IPS-18a (cell line): Measurements from ENCODE around the gene CFAP161.

Experiments
- H3K27ac ChIP-seq: one replicate; pipeline ENCODE4 v1.5.1; 2013; ENCODE audit warnings: low read length
- H3K27me3 ChIP-seq: one replicate; pipeline ENCODE4 v1.6.1; 2013; ENCODE audit warnings: mild to moderate bottlenecking, low read length; ENCODE audit not compliant: control insufficient read depth, insufficient read depth
- H3K36me3 ChIP-seq: one replicate; pipeline ENCODE4 v1.6.1; 2013; ENCODE audit warnings: low read depth, low read length; ENCODE audit not compliant: control insufficient read depth
- H3K4me1 ChIP-seq: one replicate; pipeline ENCODE4 v1.6.1; 2013; ENCODE audit warnings: low read depth, low read length; ENCODE audit not compliant: control insufficient read depth
- H3K4me3 ChIP-seq: one replicate; pipeline ENCODE4 v1.5.1; 2013; ENCODE audit warnings: low read length
- H3K9ac ChIP-seq: one replicate; pipeline ENCODE4 v1.6.1; 2013; ENCODE audit warnings: mild to moderate bottlenecking, low read length, moderate library complexity
- H3K9me3 ChIP-seq: one replicate; pipeline ENCODE4 v1.6.1; 2013; ENCODE audit warnings: low read depth, low read length; ENCODE audit not compliant: control insufficient read depth

The CFAP161 gene

DNA sequence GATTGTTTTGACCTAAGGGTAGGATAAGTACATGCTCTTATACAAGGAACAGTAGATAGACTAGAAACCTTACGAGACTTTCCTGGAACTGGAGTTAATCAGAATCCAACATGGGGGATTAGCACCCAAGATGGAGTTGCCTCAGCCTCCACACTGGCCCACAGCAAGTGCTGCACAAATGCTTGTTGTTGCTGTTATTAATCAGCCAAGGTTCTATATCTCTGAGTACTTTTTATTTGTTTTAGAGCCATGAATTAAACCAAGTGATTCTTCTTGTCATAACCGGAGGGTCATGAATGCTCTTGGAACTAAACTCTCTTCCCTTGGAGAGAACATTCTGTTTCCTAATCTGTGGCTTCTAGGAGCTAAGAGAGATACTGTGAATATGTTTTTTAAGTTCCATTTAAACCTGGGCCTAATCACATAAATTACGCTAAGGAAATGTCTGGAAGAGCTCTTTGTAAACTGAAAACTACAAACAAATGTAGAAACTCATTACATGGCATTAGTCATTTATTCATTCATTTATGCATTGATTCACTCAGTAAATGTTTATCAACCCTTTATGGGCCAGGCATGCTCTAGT is 56.9 kb downstream of the CFAP161 start:
- Histone ChIP-seq H3K9ac (no peak overlapping the region), H3K9me3 (no peaks in the 10 kb centered on the region), H3K36me3 (no peaks in the 10 kb centered on the region), H3K4me3 (no peak overlapping the region), H3K27me3 (no peaks in the 10 kb centered on the region), H3K4me1 (no peaks in the 10 kb centered on the region), H3K27ac (no peak overlapping the region)

DNA sequence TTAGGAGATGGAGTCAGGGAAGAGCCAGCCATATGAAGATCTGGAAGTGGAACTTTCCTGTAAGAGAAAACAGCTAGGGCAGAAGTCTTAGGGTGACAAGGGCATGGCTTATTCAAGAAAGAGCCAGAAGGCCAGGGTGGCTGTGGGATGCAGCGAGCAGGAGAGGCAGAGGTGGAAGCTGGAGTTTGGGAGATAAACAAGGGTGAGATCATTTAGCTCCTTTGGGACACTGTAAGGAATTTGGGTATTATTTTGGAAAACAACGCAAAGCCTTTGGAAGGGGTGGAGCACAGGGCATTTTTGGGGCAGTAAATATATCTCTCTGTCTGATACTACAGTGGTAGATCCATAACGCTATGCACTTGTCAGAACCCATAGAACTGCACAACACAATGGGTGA is 57.6 kb downstream of the CFAP161 start:
- Histone ChIP-seq H3K4me1 (no peaks in the 10 kb centered on the region), H3K36me3 (no peaks in the 10 kb centered on the region), H3K4me3 (no peak overlapping the region), H3K27me3 (no peaks in the 10 kb centered on the region), H3K27ac (no peak overlapping the region), H3K9ac (no peak overlapping the region), H3K9me3 (no peaks in the 10 kb centered on the region)

DNA sequence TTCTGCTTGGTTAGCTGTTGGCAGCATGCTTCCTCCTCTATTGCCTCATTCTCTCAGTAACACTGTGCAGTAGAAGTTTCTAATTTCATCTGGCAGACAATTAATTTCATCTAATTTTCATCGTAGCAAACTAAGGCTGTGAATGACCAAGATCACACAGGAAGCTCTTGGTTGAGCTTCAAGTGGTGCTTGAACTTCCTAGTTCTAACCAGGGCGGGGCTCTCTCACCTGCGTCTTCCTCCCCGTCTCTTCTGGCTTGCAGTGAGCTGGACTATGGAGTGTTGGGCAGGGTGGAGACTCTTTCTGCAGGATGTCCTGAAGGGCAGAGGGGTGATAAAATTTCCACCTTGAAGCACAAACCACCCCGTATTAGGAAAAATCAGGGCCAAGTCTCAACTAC is 60.7 kb downstream of the CFAP161 start:
- Histone ChIP-seq H3K9ac (no peak overlapping the region), H3K9me3 (no peaks in the 10 kb centered on the region), H3K4me3 (no peak overlapping the region), H3K36me3 (no peaks in the 10 kb centered on the region), H3K27ac (no peak overlapping the region), H3K27me3 (no peaks in the 10 kb centered on the region), H3K4me1 (no peaks in the 10 kb centered on the region)

DNA sequence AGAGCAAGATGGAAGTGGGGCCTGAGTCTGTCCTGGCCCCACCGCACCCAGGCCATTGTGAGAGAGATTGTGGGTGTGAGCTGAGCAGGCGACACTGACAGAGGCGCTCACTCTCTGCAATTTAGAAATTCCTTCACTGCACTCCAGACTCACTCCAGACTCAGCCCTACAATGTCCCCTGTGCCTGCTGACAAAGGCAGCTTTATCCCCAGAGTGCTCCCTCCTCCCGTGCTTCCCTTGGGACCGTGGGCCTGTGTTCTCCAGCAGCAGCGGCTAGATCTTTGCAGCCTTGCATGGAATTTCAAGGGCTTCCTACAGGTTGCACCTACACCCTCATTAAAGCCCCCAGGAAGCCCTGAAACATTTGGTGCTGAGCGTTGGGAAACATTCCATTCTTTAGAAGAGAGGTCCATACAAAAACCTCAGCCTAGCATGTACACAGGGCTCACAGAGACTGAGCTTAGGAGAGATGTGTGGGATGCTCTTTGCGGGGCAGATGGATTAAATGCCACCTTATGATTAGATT is 61.3 kb downstream of the CFAP161 start:
- no peaks in the 10 kb centered on the region for H3K36me3 ChIP-seq
- no peak overlapping the region for H3K9ac ChIP-seq
- H3K4me3 ChIP-seq = no peak overlapping the region
- no peaks in the 10 kb centered on the region for H3K4me1 ChIP-seq
- no peaks in the 10 kb centered on the region for H3K27me3 ChIP-seq
- H3K9me3 ChIP-seq = no peaks in the 10 kb centered on the region
- H3K27ac ChIP-seq = no peak overlapping the region

DNA sequence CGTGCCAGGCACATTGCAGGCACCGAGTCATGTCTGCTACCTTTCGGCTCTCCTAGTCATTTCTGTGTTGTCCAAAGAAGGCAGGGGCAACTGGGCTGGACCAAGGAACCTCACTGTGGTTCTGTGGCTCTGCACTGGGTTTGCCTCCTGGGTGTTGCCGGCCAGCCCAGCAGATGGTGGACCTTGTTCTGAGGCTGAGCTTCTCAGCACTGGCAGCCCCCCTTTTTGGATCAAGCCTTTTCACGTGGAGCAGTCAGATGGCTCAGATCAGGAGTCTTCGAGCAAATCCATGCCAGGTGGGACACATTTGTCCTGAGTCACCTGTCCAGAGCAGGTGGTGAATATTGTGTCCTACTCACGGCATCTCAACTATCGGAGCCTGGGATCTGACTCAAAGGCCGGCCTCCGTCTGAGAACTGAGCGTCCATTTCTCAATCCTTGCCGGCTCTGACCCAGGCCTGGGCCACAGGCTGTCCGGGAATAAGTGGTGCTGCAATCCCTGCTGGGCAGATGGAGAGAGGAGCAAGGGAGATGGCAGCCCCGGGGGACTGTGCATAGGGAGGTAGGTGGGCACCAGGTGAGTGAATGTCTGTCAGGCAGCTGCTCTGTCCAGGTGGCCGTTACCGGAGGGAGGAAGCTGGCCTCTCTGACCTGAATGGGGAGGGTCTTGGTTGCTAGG is 62.6 kb downstream of the CFAP161 start, which contains the start of gene IL16:
Gene IL16 (plus strand): TSS at position 304 of the 679 bp plus-strand sequence. CDS start 28,521 bp downstream, outside the sequence.
- Histone ChIP-seq H3K9ac (no peak within 1 kb of the TSS), H3K4me3 (no peak within 1 kb of the TSS), H3K27ac (no peak within 1 kb of the TSS), H3K36me3 (no peaks in the 10 kb centered on the region), H3K9me3 (no peaks in the 10 kb centered on the region), H3K27me3 (no peaks in the 10 kb centered on the region), H3K4me1 (no peaks in the 10 kb centered on the region)

DNA sequence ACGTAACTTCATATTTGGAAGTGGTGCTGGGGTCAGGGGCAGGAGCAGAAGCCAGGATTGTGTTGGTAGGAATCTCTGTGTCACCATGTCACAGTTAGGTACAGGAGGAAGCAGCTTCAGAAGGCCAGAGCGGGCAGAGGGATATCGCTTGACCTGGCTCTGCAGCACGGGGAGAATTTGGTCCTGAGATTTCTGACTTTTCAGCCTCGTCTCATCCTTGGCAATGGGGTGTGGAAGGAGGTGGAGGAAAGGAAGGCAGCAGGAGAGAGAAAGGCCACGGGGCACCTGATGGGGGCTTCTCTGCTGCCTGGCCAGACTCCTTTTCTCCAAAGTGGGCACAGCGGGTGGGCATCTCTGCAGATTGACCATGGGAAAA is 63.2 kb downstream of the CFAP161 start:
- Histone ChIP-seq H3K4me1 (no peaks in the 10 kb centered on the region), H3K4me3 (no peak overlapping the region), H3K36me3 (no peaks in the 10 kb centered on the region)

DNA sequence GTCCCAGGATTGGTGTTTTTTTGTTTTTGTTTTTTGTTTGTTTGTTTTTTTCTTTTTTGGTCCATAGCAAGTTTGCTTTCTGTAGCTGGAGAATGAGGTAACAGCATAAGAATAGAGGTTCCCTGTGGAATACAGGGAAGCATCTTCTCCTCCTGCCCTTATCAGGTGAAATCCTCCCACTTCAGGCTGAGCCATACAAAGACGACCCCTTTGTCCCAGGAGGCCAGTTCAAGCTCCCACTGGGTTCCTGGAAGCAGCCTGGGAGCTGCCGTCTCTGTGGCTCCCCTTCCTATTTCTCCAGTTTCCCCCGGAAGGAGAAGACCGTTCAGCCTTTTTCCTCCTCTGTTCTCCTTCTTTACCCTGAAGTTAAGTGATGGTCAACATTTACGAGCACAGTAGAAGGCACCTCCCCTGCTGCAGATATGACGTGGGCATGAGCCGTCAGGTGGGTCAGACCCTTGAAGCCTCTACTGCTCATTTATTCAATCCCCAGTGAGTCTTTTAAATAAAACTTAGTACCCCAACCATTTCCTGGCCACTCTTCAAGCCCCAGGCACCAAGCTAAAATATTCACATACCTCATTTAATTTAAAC is 63.7 kb downstream of the CFAP161 start:
- H3K27me3 ChIP-seq = no peaks in the 10 kb centered on the region
- no peaks in the 10 kb centered on the region for H3K36me3 ChIP-seq
- no peak overlapping the region for H3K4me3 ChIP-seq
- no peak overlapping the region for H3K27ac ChIP-seq
- H3K4me1 ChIP-seq = no peaks in the 10 kb centered on the region
- no peak overlapping the region for H3K9ac ChIP-seq
- no peaks in the 10 kb centered on the region for H3K9me3 ChIP-seq

More for the DNA sequence above, 63.2 kb downstream of the CFAP161 start:
- Histone ChIP-seq H3K9me3 (no peaks in the 10 kb centered on the region), H3K9ac (no peak overlapping the region), H3K27me3 (no peaks in the 10 kb centered on the region), H3K27ac (no peak overlapping the region)
